GM15510 (cell line): ENCODE measurements around the gene ODC1.

Experiments used
- POLR2A ChIP-seq: IDR thresholded peaks from 3 replicates; pipeline ENCODE4 v1.6.1; 2011; ENCODE audit warnings: borderline replicate concordance; ENCODE audit not compliant: insufficient read length; ENCODE audit errors: extremely low read depth

The ODC1 gene

DNA sequence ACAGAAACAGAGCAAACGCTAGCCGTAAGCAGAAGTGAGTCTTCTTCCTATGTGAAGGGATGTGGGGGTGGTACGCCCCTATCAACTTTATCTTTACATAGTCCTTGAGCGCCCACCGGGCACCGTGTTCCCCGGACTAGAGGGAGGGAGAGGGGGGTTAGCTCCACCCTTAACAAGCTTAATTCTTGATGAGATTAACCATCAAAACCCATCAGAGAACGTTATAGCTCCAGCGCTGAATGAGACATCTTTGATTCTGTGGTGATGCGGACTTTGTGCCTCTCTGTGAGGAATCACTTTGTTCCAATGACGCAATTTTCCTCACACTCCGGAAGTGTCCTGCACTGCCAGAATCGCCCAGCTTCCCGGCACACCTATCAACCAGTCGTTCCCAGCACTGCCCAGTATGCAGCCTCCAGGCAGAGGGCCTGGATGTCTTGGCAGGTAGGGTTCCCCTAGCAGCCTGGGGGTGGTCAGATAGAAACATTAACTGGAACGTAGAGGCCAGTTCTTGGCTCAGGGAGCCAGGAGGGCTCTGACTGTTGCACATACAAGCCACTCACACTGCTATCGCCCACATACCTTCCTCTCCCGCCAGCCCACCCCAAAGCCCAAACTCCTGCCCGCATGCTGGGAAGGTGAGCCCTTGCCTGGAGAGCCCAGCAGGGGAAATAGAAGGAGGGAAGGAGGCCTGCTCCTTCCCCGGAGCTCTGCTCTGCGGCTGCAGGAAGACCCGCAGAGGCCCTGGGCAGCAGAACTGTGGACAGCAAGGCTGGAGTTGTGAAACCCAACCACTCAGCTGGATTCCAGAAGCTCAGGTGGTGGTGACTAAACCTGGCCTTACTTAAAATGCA, 1.9 kb upstream of the ODC1 start:
- TF ChIP-seq POLR2A: no peak

DNA sequence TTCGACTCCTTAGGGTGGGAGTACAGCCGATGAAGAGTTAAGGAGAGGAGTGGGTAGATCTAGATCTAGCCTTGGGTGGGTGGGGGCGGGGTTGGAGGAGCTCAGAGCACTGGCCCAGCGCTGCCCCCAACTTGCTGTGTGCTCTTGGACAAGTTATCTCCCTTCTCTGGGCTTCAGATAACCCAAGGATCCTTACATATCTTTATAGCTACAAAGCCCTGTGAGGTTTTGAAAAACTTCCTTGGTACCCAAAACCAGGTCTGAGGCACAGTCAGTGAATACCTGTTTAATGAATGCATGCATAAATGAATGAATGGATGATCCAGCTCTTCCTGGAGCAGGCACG, 1.3 kb upstream of the ODC1 start:
- no peak for TF ChIP-seq POLR2A

DNA sequence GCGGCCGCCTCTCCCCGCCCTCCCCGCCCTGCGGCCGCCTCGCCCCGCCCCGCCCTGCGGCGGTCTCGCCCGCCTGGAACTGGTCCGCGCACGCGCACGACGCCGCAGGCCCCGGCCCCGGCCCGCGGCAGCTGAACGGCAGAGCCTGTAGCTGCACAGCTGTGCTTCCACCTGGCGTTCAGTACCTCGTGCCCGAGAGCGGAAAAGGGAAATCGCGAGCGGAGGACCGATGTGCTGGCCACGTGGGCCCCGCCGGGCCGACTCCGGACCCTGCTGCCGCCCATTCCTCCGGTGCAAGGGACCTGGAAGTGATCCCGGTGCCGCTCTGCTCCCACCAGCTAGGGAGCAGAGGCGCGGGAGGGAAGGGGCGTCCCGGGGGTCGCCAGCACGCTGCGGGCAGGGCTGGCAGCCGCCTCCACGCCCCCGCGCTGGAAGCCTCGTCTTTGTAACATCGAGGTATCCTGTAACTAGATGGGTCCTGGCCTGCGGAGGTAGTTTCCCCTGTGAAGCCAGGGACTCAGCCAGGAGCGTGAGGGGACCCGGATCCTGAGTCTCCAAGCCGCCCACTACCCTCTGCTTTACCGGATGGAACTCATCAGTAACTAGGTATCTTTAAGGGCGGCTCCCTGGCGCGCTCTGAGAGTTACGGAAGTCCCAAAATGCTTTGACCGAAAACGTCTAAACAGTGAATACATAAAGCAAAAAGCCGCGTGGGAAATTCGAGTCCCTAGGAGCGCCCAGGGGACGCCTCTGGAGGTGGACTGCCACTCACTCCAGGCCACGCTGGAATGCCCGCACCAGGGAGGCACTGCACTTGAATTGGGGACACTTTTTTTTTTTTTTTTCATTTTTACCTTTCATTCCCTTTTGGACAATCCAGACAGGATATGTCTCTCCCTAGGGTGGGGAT, 704 bp upstream of the ODC1 start:
- TF ChIP-seq POLR2A: peak; percentile 61

DNA sequence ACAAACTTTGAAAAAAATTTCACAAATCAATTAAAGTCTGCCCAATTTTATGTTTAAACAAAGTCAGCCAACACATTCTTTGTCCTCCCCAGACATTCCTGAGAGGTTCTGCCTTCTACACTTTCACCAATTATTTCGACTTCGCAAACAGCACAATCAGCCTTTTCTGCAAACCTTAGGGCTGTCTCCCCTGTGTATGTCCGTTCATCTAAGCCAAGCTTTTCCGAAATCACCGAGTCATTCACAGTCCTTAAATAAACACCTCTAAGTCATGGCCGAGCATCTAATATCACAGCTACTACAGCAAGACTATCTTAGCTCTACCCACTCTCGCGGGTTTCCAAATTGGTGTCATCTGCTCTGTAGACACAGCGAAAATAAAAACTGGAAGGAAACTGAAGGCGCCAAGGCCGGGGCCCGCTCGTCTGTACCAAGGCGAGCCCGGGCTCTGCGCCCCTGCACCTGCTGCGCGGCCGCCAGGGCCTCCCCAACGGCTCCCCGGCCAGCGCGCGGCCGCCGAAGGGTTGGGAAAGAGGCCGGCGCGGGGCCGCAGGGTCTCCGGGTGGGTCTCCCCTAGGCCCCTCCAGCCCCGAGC, 730 bp downstream of the ODC1 start:
- TF ChIP-seq POLR2A: no peak

DNA sequence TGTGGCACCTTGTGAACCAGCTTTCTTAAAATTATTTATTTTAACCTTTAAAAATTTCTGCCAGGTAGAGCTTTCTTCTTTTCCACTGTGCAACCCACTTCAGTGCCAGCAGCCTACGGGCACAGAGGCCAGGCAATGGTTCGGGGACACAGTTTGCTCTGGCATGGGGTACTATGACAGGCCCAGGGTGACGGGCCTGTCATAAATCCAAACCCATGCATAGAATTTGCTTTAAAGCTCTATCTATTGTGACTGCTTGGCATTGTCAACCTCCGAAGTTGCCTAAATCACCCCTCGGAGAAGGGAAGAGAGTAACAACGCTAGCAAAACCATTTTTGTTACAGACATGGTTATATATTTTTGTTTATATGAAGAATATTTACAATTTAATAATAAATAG, 1.5 kb downstream of the ODC1 start:
- no peak for TF ChIP-seq POLR2A

DNA sequence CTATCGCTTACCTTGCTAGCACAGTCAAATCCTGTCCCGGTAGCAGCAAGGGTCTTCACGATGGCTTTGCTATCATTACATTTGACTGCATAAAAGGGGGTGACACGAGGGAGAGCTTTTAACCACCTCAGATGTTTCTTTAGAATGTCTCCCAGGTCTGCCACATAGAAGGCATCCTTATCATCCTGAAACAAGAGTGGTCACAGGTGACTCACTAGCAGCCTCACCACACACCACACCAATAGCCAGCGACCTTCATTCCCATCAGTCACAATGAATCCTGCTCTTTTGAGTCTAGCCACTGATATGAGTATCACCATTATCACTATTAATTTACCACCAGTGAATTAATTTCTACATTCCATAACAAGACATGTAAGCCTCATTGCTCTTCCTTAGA, 3.7 kb downstream of the ODC1 start:
- no peak for TF ChIP-seq POLR2A

DNA sequence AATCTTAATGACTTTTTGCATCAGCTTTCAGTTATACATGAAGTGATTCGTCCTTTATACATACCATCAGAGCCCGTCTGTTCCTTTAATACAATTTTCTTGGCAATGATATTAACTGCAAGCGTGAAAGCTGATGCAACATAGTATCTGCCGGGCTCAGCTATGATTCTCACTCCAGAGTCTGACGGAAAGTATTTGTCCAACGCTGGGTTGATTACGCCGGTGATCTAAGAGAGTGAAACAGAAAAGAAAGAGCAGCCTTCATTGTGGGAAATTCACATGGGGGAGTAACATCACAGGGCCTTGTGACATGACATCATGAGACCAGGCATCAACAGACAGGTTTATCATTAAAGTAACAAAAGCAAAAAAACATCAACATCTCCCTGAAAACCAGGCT, 6.2 kb downstream of the ODC1 start:
- TF ChIP-seq POLR2A: no peak

DNA sequence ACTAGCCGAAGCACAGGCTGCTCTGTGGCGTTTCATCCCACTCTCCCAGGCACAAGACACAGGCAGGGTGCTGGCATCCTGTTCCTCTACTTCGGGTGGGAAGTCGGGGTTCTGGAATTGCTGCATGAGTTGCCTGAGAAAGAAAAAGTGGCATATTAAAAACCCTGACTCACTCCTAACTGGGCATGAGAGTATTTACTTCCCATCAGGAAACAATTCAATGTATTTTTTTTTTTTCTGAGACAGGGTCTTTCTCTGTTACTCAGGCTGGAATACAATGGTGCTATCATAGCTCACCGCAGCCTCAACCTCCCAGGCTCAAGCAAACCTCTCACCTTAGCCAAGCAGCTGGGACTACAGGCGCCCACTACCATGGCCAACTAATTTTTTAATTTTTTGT, 7.4 kb downstream of the ODC1 start:
- TF ChIP-seq POLR2A: no peak

DNA sequence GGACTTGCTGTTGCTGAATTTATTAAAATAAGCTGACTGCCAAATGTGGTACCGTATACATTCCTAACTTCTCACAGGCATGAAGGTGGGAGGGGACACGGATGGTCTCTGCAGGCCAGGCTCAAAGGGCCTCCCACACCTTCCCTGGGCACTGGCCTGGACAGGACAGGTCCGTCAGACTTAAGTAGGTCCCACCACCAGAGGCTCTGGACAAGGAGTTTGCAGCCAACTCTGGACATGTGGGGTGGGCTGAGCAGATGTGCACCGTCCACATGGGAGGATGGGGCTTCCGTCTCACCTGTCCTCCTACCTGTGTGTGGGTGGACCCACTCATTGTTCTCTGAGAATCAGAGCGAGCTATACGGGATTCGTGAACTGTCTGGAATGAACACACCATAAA, 8.2 kb downstream of the ODC1 start:
- no peak for TF ChIP-seq POLR2A

DNA sequence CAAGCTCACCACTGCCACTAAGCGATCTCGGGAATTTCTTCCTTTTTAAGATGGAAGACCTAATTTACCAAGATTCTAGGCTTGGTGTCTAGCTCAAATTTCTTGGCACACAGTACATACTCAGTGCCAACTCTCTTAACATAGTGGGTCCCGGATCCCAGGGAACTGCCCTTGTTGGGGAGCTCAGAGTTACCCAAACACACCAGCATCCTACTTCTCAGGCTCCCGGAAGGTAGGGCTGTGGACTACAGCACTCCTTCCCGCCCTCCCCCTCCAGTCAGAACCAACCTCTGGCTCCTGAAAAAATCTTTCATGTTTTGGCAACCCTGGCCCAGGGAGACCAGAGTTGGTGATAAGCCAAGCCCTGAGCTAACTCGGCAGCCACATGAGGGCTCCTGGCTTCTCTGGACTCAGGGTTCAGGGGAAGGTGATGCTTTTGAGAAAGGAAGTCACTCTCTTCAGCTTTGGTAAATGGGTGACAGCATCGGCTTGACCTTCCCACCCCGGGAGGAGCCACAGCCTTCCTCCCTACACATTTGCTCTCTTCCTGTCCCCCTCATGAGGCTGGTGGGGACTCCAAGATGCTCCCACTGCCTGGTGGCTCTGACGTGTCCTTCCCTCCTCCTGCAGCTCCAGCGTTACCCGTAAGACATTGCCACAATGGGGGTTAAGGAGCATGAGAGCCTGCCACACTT, 8.8 kb downstream of the ODC1 start:
- TF ChIP-seq POLR2A: no peak

DNA sequence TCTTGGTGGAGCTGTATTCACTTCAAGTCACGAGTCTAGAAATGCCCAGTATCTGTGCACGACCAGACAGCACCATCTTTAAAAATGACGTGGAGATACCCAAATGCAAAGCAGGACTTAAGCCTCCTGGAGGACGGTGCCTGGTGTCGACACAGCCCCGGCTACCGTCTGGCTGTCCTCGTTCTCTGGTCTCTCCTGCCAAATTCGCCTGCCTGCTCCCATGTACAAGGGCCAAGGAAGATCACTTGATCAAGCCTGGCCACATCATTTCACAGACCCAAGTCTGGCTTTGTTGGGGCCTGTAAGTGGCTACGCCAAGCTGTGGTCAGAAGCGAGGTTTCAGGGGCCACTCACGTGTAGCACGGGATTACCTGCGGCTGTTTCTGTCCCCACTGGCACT, 9.4 kb downstream of the ODC1 start:
- TF ChIP-seq POLR2A: peak; percentile 29

DNA sequence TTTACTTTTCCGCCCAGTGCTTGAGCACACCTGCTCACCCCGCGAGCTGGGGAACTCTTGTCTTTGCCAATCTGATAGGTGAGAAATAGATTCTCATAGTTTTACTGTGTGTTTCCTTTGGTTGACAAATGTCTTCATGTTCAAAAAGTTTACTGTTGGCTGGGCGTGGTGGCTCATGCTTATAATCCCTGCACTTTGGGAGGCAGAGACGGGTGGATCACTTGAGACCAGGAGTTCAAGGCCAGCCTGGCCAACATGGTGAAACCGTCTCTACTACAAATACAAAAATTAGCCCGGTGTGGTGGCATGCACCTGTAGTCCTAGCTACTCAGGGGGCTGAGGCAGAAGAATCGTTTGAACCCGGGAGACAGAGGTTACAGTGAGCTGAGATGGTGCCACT, 10.3 kb downstream of the ODC1 start:
- no peak for TF ChIP-seq POLR2A

DNA sequence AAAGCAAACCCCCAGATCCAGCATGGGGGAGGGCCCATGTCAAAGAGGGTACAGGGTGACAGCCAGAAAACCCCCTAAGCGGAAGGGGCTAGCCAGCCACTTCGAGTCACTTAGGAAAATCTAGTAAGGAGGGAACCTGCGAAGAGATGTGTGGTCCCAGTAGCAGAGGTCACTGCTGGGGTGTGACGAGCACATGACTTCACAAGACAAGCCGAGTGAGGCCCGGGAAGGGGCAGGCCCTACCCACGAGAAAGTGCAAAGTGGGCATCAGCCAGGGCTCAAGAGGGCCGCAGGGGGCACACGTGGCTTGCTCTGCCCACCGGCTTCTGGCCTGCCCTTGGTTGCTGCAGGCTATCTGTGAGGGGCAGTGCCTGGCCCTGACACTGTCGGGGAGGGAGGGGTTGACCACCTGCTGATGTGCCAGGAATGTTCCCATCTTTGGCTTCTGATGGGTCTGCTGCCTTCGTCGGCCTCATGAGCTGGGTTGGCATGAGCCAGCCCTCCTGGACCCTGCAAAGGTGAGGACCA, 11.5 kb downstream of the ODC1 start:
- no peak for TF ChIP-seq POLR2A

DNA sequence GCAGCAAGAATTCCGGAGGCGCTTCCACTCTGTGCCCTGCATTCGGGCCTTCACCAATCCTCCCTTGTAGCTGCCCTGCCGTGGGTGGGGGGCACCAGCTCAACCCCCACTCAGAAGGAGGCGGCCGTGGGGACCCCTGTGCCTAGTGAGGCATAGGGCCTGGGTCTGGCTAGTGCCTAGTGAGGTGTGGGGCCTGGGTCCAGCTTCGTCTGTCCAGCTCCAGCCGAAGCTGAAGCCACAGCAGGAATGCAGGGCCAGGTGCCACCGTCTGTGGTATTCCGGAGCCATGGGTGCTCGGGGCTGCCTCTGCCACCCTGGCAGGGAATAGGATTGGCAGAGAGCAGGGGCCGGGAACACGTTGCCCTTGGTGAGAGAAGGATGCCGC, 12.3 kb downstream of the ODC1 start:
- no peak for TF ChIP-seq POLR2A
